ENCODE data around the gene POU2AF3.

GRCh38 chr11:111320728-111321568 lies 22.6 kb downstream of the POU2AF3 start:
- TF ChIP-seq CTCF (IDR thresholded peaks at IDR 0.05; ENCODE audit: low read length) (no peak), EZH2 (IDR thresholded peaks at IDR 0.05; ENCODE audit: borderline replicate concordance, low read length) (no peak)

Measured in OCI-LY1 (cell line).